GM12878 (cell line): ENCODE results near the gene LRRN1. TPM values are rescaled to one million over a fixed set of nuclear protein-coding genes. Genes with fewer than 3 reads are reported as not detected.

Experiments used
- ATAC-seq: fragments of 200-7000 bp; cut with Tn5 transposase; 3 replicates; pipeline ENCODE4 v1.9.1; 2020; ENCODE audit warnings: mild to moderate bottlenecking, moderate library complexity
- BruUV-seq: library from RNA; stranded (reverse); fragments of 400-500 nt; replicated peaks from 2 replicates; lab custom pipeline; 2021; lab: Mats Ljungman, UMichigan
- CTCF ChIA-PET: fragments of 300-600 bp; sonication (Branson Sonifier 250); formaldehyde crosslinking; extraction: SDS; loops from one replicate; lab custom pipeline; 2021; ENCODE audit warnings: inconsistent platforms; lab: Yijun Ruan, JAX
- POLR2A ChIA-PET: fragments of 350-600 bp; formaldehyde crosslinking; extraction: SDS; loops from one replicate; lab custom pipeline; 2021; ENCODE audit warnings: inconsistent platforms; lab: Charles Lee
- RAD21 ChIA-PET: fragments of 300-600 bp; sonication (Branson Sonifier 250); formaldehyde crosslinking; loops from one replicate; lab custom pipeline; 2023; ENCODE audit warnings: antibody characterized with exemption; ENCODE audit not compliant: unreplicated experiment; lab: Charles Lee
- SMC1A ChIA-PET: fragments of 300-600 bp; sonication (Branson Sonifier 250); formaldehyde crosslinking; loops from one replicate; lab custom pipeline; 2023; ENCODE audit not compliant: unreplicated experiment, uncharacterized antibody; lab: Charles Lee
- DNase-seq: peaks from one replicate; pipeline ENCODE4 v3.0.0-alpha.2; 2011; ENCODE audit warnings: low read depth, low spot score
- FAIRE-seq: peaks from 3 replicates; lab custom pipeline; 2011; peaks lifted over from hg19 to GRCh38; lab: Jason Lieb, UNC
- H2AFZ ChIP-seq: 2 replicates; pipeline ENCODE4 v1.6.0; 2011; ENCODE audit warnings: low read depth, low read length, control low read depth; ENCODE audit not compliant: control insufficient read depth
- H3K27ac ChIP-seq: 2 replicates; pipeline ENCODE4 v1.5.1; 2011; ENCODE audit warnings: control low read depth; ENCODE audit not compliant: control insufficient read depth, insufficient read depth
- H3K27me3 ChIP-seq, 2 experiments: replicated peaks in 1 of 2; 2 replicates each; pipeline versions ENCODE4 v1.6.0 to v1.6.1; 2011; ENCODE audit warnings: low read length in 1 of 2; ENCODE audit not compliant: control insufficient read depth in 2 of 2, insufficient read depth in 2 of 2
- H3K36me3 ChIP-seq, 2 experiments: 2 replicates each; pipeline ENCODE4 v1.5.1; 2011; ENCODE audit warnings: low read length in 1 of 2; ENCODE audit not compliant: control insufficient read depth in 2 of 2, insufficient read depth in 2 of 2
- H3K4me1 ChIP-seq: 2 replicates; pipeline ENCODE4 v1.6.1; 2011; ENCODE audit warnings: mild to moderate bottlenecking, low read length, moderate library complexity, mixed read lengths; ENCODE audit not compliant: control insufficient read depth, insufficient read depth
- H3K4me2 ChIP-seq: 2 replicates; pipeline ENCODE4 v1.6.0; 2011; ENCODE audit warnings: control low read depth; ENCODE audit not compliant: control insufficient read depth, insufficient read depth
- H3K4me3 ChIP-seq: fragments of 200-600 bp; sonication (generic); 2 replicates; pipeline ENCODE4 v1.5.1; 2016
- H3K79me2 ChIP-seq: 2 replicates; pipeline ENCODE4 v1.6.0; 2011; ENCODE audit warnings: low read length; ENCODE audit not compliant: control insufficient read depth, insufficient read depth
- H3K9ac ChIP-seq: 2 replicates; pipeline ENCODE4 v1.8.0; 2011; ENCODE audit warnings: low read length, control low read depth, mixed read lengths; ENCODE audit not compliant: control insufficient read depth, insufficient read depth
- H3K9me3 ChIP-seq: replicated peaks from 3 replicates; pipeline ENCODE4 v1.5.1; 2011; ENCODE audit warnings: mild to moderate bottlenecking, low read length; ENCODE audit not compliant: control insufficient read depth, insufficient read depth
- H4K20me1 ChIP-seq: 2 replicates; pipeline ENCODE4 v1.6.0; 2011; ENCODE audit not compliant: control insufficient read depth, insufficient read depth
- ATF7 ChIP-seq: fragments of 450-650 bp; IDR thresholded peaks from 2 replicates; pipeline ENCODE4 v1.6.1; 2016; ENCODE audit warnings: low read depth, mild to moderate bottlenecking
- BMI1 ChIP-seq: fragments of 450-650 bp; IDR thresholded peaks from 2 replicates; pipeline ENCODE4 v1.6.1; 2016; ENCODE audit warnings: mild to moderate bottlenecking, moderate library complexity, borderline replicate concordance
- IRF4 ChIP-seq: IDR thresholded peaks from 2 replicates; pipeline ENCODE4 v1.6.1; 2011; ENCODE audit warnings: low read depth, low read length
- MEF2A ChIP-seq: IDR thresholded peaks from 2 replicates; pipeline ENCODE4 v1.6.1; 2011; ENCODE audit warnings: low read depth, mild to moderate bottlenecking, low read length, moderate library complexity; ENCODE audit not compliant: insufficient read depth
- MEF2B ChIP-seq: fragments of 450-650 bp; IDR thresholded peaks from 2 replicates; pipeline ENCODE4 v1.6.1; 2018; ENCODE audit warnings: mild to moderate bottlenecking, moderate library complexity; ENCODE audit not compliant: partially characterized antibody, poor library complexity, severe bottlenecking
- MYC ChIP-seq: IDR thresholded peaks from 2 replicates; pipeline ENCODE4 v1.6.1; 2011; ENCODE audit warnings: mild to moderate bottlenecking, low read length, moderate library complexity, inconsistent platforms; ENCODE audit not compliant: insufficient read depth, insufficient replicate concordance, insufficient read length, severe bottlenecking
- RELA ChIP-seq: fragments of 450-650 bp; IDR thresholded peaks from 2 replicates; pipeline ENCODE4 v1.8.0; 2014; ENCODE audit warnings: borderline replicate concordance; ENCODE audit not compliant: partially characterized antibody
- SPI1 ChIP-seq: IDR thresholded peaks from 2 replicates; pipeline ENCODE4 v1.6.1; 2011; ENCODE audit warnings: low read depth, mild to moderate bottlenecking, low read length, moderate library complexity, borderline replicate concordance; ENCODE audit not compliant: insufficient read depth
- YBX1 ChIP-seq: fragments of 450-650 bp; IDR thresholded peaks from 2 replicates; pipeline ENCODE4 v1.6.1; 2016; ENCODE audit warnings: antibody characterized with exemption
- WGBS: methylation state at CpG from one replicate; pipeline ENCODE4 v1.1.6; 2016; ENCODE audit warnings: low lambda C conversion rate; ENCODE audit not compliant: insufficient replicate concordance, insufficient coverage; ENCODE audit errors: missing lambda C conversion rate; 5-methylcytosine and 5-hydroxymethylcytosine counted together
- in situ Hi-C: fragments of 300-500 bp; cut with MboI; formaldehyde crosslinking; loops from 9 replicates; pipeline ENCODE4 v1.14.3; 2018; ENCODE audit warnings: mixed read lengths
- intact Hi-C: fragments of 100-400 bp; cut with micrococcal nuclease; formaldehyde crosslinking; loops from one replicate; pipeline ENCODE4 v1.14.2; 2022; ENCODE audit not compliant: unreplicated experiment
- polyA plus RNA-seq, 11 experiments: library from polyadenylated mRNA; depleted of rRNA in 4 of 11; unstranded in 6 of 11; stranded (reverse) in 5 of 11; fragments of >200 nt; fragmentation: Nextera tagmentation in 4 of 11; fragmentation: Illumina TruSeq in 1 of 11; extraction: Ambion mirVana in 4 of 11; extraction: Trizol in 1 of 11; gene quantifications; 1 replicate in 1 of 11; 2 replicates in 10 of 11; pipeline versions ENCODE4 v1.2.1 to v1.2.3, GENCODE V29; 2011 to 2016; ENCODE audit warnings: inconsistent platforms in 2 of 11, missing spikeins in 2 of 11, low read depth in 1 of 11
- total RNA-seq, 4 experiments: library from RNA; depleted of rRNA in 3 of 4; stranded (reverse); fragments of >200 nt in 3 of 4; fragmentation: Illumina TruSeq in 1 of 4; extraction: Trizol in 1 of 4; gene quantifications; 2 replicates each; pipeline versions ENCODE4 v1.2.1 to v1.2.3, GENCODE V29; 2013 to 2021
- TF ChIP-seq, protein P1 (sequence below): fragments of 450-650 bp; IDR thresholded peaks from 2 replicates; pipeline ENCODE4 v1.6.1; 2017; ENCODE audit warnings: low read depth, mild to moderate bottlenecking, moderate library complexity
- TF ChIP-seq, protein P2 (sequence below): fragments of 450-650 bp; IDR thresholded peaks from 2 replicates; pipeline ENCODE4 v1.6.1; 2018; ENCODE audit warnings: mild to moderate bottlenecking, low read depth, moderate library complexity; ENCODE audit not compliant: partially characterized antibody

LRRN1 gene
- total and polyA plus RNA-seq, 10 of the 15 experiments (the other 5 are each of a cell fraction or from before 2014, with no cell fraction given) = 0.01 to 0.04 TPM; not detected in 8

DNA sequence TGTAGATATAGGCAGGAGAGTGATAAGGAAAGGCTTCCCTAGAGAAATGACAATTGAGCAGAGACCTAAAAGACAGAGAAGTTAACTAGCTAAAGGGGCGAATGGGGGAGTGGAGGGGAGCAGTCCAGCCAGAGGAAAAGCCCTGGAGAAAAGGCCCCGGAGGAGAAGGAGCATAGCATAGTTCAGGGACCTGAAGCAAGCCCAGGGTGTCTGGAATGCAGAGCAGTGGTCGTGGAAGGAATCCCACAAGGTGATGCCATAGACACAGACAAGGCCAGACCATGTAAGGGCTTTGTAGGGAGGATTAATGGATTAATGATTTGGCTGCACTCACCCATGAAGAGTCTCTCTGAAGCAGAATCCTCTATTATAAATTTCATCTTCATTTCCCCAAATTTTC is 45.8 kb upstream of the LRRN1 start:
- Histone ChIP-seq H3K36me3 (no peaks in the 10 kb centered on the region), H3K4me1 (no peaks in the 10 kb centered on the region), H3K27ac (no peak overlapping the region), H2AFZ (no peak overlapping the region), H3K79me2 (no peaks in the 10 kb centered on the region), H3K9ac (no peak overlapping the region), H3K9me3 (no peaks in the 10 kb centered on the region)
- no peak for ATAC-seq
- in situ Hi-C loops (no loop called here), intact Hi-C loops (no loop called here)
- POLR2A ChIA-PET = no interaction called here
- CTCF ChIA-PET = no interaction called here
- no peak for DNase-seq
- no peak for FAIRE-seq
- no TSS peak for BruUV-seq
- 2% methylated on average over 3 of the region's 3 CpGs for WGBS
- RAD21 ChIA-PET = no interaction called here
- TF ChIP-seq MEF2A = no peak
- no peak for TF ChIP-seq RELA
- TF ChIP-seq MYC = no peak
- TF ChIP-seq ATF7 = no peak
- no peak for TF ChIP-seq IRF4
- TF ChIP-seq, protein P1, sequence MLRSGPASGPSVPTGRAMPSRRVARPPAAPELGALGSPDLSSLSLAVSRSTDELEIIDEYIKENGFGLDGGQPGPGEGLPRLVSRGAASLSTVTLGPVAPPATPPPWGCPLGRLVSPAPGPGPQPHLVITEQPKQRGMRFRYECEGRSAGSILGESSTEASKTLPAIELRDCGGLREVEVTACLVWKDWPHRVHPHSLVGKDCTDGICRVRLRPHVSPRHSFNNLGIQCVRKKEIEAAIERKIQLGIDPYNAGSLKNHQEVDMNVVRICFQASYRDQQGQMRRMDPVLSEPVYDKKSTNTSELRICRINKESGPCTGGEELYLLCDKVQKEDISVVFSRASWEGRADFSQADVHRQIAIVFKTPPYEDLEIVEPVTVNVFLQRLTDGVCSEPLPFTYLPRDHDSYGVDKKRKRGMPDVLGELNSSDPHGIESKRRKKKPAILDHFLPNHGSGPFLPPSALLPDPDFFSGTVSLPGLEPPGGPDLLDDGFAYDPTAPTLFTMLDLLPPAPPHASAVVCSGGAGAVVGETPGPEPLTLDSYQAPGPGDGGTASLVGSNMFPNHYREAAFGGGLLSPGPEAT = no peak
- TF ChIP-seq, protein P2, sequence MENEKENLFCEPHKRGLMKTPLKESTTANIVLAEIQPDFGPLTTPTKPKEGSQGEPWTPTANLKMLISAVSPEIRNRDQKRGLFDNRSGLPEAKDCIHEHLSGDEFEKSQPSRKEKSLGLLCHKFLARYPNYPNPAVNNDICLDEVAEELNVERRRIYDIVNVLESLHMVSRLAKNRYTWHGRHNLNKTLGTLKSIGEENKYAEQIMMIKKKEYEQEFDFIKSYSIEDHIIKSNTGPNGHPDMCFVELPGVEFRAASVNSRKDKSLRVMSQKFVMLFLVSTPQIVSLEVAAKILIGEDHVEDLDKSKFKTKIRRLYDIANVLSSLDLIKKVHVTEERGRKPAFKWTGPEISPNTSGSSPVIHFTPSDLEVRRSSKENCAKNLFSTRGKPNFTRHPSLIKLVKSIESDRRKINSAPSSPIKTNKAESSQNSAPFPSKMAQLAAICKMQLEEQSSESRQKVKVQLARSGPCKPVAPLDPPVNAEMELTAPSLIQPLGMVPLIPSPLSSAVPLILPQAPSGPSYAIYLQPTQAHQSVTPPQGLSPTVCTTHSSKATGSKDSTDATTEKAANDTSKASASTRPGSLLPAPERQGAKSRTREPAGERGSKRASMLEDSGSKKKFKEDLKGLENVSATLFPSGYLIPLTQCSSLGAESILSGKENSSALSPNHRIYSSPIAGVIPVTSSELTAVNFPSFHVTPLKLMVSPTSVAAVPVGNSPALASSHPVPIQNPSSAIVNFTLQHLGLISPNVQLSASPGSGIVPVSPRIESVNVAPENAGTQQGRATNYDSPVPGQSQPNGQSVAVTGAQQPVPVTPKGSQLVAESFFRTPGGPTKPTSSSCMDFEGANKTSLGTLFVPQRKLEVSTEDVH = no peak
- no peak for TF ChIP-seq YBX1
- no peak for TF ChIP-seq BMI1
- no peak for TF ChIP-seq SPI1
- no peak for TF ChIP-seq MEF2B
- TF ChIP-seq, all 136 proteins: peak for 0
- SMC1A ChIA-PET = no interaction called here
- H4K20me1 ChIP-seq = no peaks in the 10 kb centered on the region
- H3K4me2 ChIP-seq = no peak overlapping the region
- no peaks in the 10 kb centered on the region for H3K27me3 ChIP-seq
- no peak overlapping the region for H3K4me3 ChIP-seq
